DND-41 (cell line): ENCODE data around the gene NRXN3.

Experiments used
- ATAC-seq: fragments of 200-7000 bp; cut with Tn5 transposase; 3 replicates; pipeline ENCODE4 v1.9.1; 2021; ENCODE audit warnings: low read depth; ENCODE audit not compliant: insufficient read depth
- DNase-seq: peaks from one replicate; pipeline ENCODE4 v3.0.0-alpha.2; 2020
- H2AFZ ChIP-seq: 2 replicates; pipeline ENCODE4 v1.6.0; 2012; ENCODE audit warnings: low read depth, low read length
- H3K27ac ChIP-seq: 2 replicates; pipeline ENCODE4 v1.5.1; 2012; ENCODE audit warnings: low read length, inconsistent platforms
- H3K27me3 ChIP-seq: fragments of 200-600 bp; sonication (generic); 2 replicates; pipeline ENCODE4 v1.6.0; 2012; ENCODE audit warnings: low read length, mild to moderate bottlenecking, inconsistent platforms; ENCODE audit not compliant: insufficient read depth, poor library complexity
- H3K36me3 ChIP-seq: 2 replicates; pipeline ENCODE4 v1.5.1; 2012; ENCODE audit warnings: low read length, inconsistent platforms; ENCODE audit not compliant: insufficient read depth
- H3K4me1 ChIP-seq: 2 replicates; pipeline ENCODE4 v1.5.1; 2012; ENCODE audit warnings: mild to moderate bottlenecking, low read length; ENCODE audit not compliant: insufficient read depth
- H3K4me2 ChIP-seq: 2 replicates; pipeline ENCODE4 v1.6.0; 2012; ENCODE audit warnings: mild to moderate bottlenecking, moderate library complexity, low read length, inconsistent platforms; ENCODE audit not compliant: insufficient read depth
- H3K4me3 ChIP-seq, 2 experiments: fragments of 200-600 bp in 1 of 2; shearing (Covaris generic) in 1 of 2; 2 replicates each; pipeline ENCODE4 v1.5.1; 2012 to 2016; ENCODE audit warnings: inconsistent platforms in 2 of 2, low read length in 2 of 2, mild to moderate bottlenecking in 2 of 2, low read depth in 1 of 2, moderate library complexity in 1 of 2
- H3K79me2 ChIP-seq: 2 replicates; pipeline ENCODE4 v1.6.0; 2012; ENCODE audit warnings: low read length, inconsistent platforms; ENCODE audit not compliant: insufficient read depth
- H3K9ac ChIP-seq: 2 replicates; pipeline ENCODE4 v1.6.0; 2012; ENCODE audit warnings: low read depth, mild to moderate bottlenecking, inconsistent platforms, low read length, moderate library complexity
- H3K9me3 ChIP-seq: 2 replicates; pipeline ENCODE4 v1.5.1; 2012; ENCODE audit warnings: low read length, moderate library complexity, mild to moderate bottlenecking, inconsistent platforms; ENCODE audit not compliant: insufficient read depth, severe bottlenecking
- H4K20me1 ChIP-seq: 2 replicates; pipeline ENCODE4 v1.6.0; 2012; ENCODE audit warnings: low read length; ENCODE audit not compliant: insufficient read depth
- EZH2 ChIP-seq: IDR thresholded peaks from 3 replicates; pipeline ENCODE4 v1.6.1; 2012; ENCODE audit warnings: borderline replicate concordance, low read depth, mild to moderate bottlenecking, moderate library complexity, low read length, inconsistent platforms; ENCODE audit not compliant: severe bottlenecking
- TF ChIP-seq, protein P1 (sequence below): IDR thresholded peaks from 2 replicates; pipeline ENCODE4 v1.5.1; 2012; ENCODE audit warnings: borderline replicate concordance, low read length, moderate library complexity, mild to moderate bottlenecking; ENCODE audit not compliant: poor library complexity, severe bottlenecking; ENCODE audit errors: extremely low read depth

The NRXN3 gene

DNA sequence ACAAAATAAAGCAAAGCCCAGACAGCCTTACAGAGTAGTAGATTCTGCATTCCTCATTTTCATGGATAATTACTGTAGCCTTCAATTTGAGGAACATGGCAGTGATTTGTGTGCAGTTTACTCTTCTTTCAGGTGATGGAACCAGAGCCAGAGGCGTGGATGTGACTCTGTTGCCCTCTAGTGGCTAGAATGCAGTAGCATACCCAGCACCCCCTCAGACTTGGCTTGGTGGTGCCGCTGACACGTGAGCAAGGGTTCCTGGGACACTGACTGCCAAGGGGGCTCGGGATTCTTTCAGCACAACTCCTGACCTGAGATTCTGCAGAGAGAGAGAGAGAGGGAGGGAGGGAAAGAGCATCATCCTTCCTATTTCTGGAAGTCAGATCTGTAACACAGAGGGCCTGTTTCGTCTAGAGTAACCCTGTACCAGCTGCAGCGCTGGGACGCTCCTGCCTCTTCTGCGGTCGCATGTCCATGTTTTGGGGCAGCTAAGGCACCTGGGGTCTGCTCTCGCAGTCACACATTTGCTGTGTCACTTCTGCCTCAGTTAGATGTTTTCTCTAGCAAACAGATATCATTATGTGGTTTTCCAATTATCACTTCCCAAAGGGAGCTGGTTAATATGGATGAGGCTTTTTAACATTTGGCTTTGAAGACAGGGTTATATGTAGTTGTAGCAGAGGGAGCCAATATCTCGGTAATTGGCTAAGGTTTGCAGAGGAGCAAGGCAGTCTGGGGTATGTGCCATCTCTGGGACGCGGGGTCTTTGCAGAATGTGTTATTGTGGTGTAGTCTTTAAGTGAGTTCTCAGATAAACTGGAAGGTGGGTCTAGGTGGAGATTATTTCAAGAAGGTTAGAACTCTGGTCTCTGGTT is 428.1 kb downstream of the NRXN3 start:
- Histone ChIP-seq H3K4me1 (no peaks in the 10 kb centered on the region), H3K27ac (no peak overlapping the region), H3K4me2 (no peak overlapping the region), H3K79me2 (no peaks in the 10 kb centered on the region), H3K4me3 (no peak overlapping the region), H2AFZ (no peak overlapping the region), H3K36me3 (no peaks in the 10 kb centered on the region), H3K9ac (no peak overlapping the region), H4K20me1 (no peaks in the 10 kb centered on the region), H3K27me3 (peaks cover 2% of the 10 kb centered on the region), H3K9me3 (no peaks in the 10 kb centered on the region)
- DNase-seq (peak; percentile 64), ATAC-seq (peak; percentile 99)
- TF ChIP-seq EZH2, result no peak
- TF ChIP-seq, protein P1, sequence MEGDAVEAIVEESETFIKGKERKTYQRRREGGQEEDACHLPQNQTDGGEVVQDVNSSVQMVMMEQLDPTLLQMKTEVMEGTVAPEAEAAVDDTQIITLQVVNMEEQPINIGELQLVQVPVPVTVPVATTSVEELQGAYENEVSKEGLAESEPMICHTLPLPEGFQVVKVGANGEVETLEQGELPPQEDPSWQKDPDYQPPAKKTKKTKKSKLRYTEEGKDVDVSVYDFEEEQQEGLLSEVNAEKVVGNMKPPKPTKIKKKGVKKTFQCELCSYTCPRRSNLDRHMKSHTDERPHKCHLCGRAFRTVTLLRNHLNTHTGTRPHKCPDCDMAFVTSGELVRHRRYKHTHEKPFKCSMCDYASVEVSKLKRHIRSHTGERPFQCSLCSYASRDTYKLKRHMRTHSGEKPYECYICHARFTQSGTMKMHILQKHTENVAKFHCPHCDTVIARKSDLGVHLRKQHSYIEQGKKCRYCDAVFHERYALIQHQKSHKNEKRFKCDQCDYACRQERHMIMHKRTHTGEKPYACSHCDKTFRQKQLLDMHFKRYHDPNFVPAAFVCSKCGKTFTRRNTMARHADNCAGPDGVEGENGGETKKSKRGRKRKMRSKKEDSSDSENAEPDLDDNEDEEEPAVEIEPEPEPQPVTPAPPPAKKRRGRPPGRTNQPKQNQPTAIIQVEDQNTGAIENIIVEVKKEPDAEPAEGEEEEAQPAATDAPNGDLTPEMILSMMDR, result peak; percentile 97

DNA sequence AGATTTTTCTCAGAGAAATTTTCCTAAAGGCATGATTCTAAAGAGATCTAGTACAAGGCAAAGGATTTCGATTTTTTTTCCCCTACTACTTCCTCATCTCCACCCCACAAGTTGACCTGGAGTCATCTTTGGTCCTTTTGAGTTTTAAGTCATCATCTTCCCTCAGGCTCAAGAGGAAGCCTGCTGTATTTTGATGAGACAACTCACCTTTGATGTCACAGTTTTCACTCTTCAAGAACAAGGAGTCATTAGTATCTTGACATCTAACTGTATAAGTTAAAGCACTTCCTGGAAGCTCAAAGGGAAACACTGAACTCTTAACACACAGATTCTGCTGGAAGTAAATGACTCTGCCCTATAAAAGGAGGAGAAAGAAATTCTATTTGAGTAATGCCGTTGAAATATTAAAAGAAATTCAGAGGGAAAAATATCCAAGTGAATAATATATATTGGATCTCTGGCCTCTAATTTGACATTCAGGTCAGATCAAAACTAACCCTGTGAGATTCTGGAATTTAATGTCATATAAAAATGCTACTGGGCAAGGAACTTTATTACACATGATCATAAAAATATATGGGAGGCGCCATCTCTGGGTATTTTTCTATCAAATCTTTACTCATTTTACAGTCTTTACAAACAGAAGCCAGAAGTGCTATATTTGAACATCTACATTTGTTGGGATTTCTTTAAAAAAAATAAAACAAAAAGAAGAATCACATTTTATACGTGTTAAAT is 435.0 kb downstream of the NRXN3 start:
- TF ChIP-seq, protein P1, result no peak
- no peak for TF ChIP-seq EZH2
- DNase-seq, result no peak
- no peak for ATAC-seq

DNA sequence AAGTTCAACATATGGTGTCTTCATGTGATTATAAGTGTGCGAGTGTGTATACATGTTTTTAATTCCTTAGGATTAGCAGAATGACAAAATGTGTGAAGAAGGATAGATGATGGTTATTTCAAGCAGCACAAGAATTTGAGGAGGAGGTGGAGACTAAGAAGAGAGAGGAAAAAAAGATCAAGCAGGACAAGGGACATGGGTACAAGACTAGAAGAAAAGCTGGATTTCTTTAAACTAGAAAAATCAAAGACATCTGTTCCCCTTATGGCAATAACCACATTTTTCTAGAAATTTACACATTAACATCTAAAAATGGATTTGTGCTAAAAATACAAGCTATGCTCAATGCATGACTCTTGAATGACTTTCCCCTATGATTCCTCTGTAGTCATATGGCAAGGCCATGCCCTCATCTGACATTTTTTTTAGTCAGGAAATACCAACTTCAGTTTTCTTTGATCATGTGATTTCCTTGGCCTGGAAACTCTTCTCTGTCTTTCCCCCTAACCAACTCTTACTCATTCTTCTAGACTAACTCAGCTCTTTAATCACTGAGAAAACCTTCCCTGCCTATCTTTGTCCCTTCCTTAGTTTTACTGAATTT is 435.8 kb downstream of the NRXN3 start:
- Histone ChIP-seq H3K9me3 (no peaks in the 10 kb centered on the region), H3K36me3 (no peaks in the 10 kb centered on the region), H3K4me2 (no peak overlapping the region), H3K4me3 (no peak overlapping the region), H3K4me1 (no peaks in the 10 kb centered on the region), H3K27me3 (no peaks in the 10 kb centered on the region), H3K9ac (no peak overlapping the region), H3K27ac (no peak overlapping the region), H2AFZ (no peak overlapping the region), H3K79me2 (no peaks in the 10 kb centered on the region), H4K20me1 (no peaks in the 10 kb centered on the region)
- no peak for ATAC-seq
- DNase-seq, result no peak
- no peak for TF ChIP-seq EZH2
- TF ChIP-seq, protein P1, result no peak

More for the DNA sequence above, 435.0 kb downstream of the NRXN3 start:
- H3K79me2 ChIP-seq, result no peaks in the 10 kb centered on the region
- H3K4me2 ChIP-seq, result no peak overlapping the region
- H4K20me1 ChIP-seq, result no peaks in the 10 kb centered on the region
- no peak overlapping the region for H3K27ac ChIP-seq
- H3K9ac ChIP-seq, result no peak overlapping the region
- H3K4me1 ChIP-seq, result no peaks in the 10 kb centered on the region
- no peaks in the 10 kb centered on the region for H3K36me3 ChIP-seq
- no peak overlapping the region for H3K4me3 ChIP-seq
- no peaks in the 10 kb centered on the region for H3K9me3 ChIP-seq
- no peak overlapping the region for H2AFZ ChIP-seq
- H3K27me3 ChIP-seq, result no peaks in the 10 kb centered on the region
